ENCODE data around the gene LATS1. TPM values are rescaled to one million over a fixed set of nuclear protein-coding genes. Genes with fewer than 3 reads are reported as not detected.

LATS1 gene
- total RNA-seq, 4 donors from 2014 or later: 12.1 to 21.2 (median 15.5) TPM

DNA sequence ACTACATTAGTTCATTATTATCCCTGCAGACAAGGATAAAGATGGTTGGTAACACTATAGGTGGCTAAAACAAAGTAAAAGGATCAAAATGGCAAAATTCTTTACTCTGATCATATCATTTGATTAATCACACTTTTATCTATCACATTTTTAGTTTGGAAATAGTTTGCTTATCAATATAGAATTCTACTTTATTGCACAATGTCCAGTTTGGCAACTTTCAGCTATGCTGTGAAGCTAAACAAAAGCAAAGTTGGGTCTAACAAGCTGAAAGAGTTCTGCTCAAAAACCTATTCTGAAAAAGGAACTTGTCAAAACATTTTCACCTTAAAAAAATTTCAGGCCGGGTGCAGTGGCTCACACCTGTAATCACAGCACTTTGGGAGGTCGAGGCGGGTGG lies 7.9 kb upstream of the LATS1 start:
- no peak overlapping the region for H3K4me3 ChIP-seq
- H3K36me3 ChIP-seq: peaks cover 9 to 63% (median 27%) of the 10 kb centered on the region in 3 donors
- no peaks in the 10 kb centered on the region for H3K27me3 ChIP-seq
- H3K9me3 ChIP-seq: no peaks in the 10 kb centered on the region
- H3K27ac ChIP-seq: no peak overlapping the region
- H3K4me1 ChIP-seq: peaks cover 0 to 8% (median 4%) of the 10 kb centered on the region in 3 donors
- TF ChIP-seq POLR2A (IDR thresholded peaks at IDR 0.05): no peak
- TF ChIP-seq, protein P1, sequence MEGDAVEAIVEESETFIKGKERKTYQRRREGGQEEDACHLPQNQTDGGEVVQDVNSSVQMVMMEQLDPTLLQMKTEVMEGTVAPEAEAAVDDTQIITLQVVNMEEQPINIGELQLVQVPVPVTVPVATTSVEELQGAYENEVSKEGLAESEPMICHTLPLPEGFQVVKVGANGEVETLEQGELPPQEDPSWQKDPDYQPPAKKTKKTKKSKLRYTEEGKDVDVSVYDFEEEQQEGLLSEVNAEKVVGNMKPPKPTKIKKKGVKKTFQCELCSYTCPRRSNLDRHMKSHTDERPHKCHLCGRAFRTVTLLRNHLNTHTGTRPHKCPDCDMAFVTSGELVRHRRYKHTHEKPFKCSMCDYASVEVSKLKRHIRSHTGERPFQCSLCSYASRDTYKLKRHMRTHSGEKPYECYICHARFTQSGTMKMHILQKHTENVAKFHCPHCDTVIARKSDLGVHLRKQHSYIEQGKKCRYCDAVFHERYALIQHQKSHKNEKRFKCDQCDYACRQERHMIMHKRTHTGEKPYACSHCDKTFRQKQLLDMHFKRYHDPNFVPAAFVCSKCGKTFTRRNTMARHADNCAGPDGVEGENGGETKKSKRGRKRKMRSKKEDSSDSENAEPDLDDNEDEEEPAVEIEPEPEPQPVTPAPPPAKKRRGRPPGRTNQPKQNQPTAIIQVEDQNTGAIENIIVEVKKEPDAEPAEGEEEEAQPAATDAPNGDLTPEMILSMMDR (IDR thresholded peaks at IDR 0.05): no peak
- intact Hi-C loops (cut with DNase I): no loop called here
- 84 to 89% methylated on average over 3 of the region's 3 CpGs for WGBS, 2 donors
- no peak for DNase-seq

GRCh38 chr6:149723771-149724417 lies 6.0 kb upstream of the LATS1 start:
- H3K27ac ChIP-seq: no peak overlapping the region
- H3K4me1 ChIP-seq: peaks cover 0 to 13% (median 4%) of the 10 kb centered on the region in 3 donors
- intact Hi-C loops (cut with DNase I): no loop called here
- no peak overlapping the region for H3K4me3 ChIP-seq
- peaks cover 1 to 44% (median 10%) of the 10 kb centered on the region in 3 donors for H3K36me3 ChIP-seq
- H3K9me3 ChIP-seq: no peaks in the 10 kb centered on the region
- TF ChIP-seq, protein P1 (IDR thresholded peaks at IDR 0.05): peak in 5 of 6 experiments; percentile 50 to 79 (median 61)
- TF ChIP-seq POLR2A (IDR thresholded peaks at IDR 0.05): no peak
- 54 to 65% methylated on average over 10 of the region's 10 CpGs for WGBS, 2 donors
- no peak for DNase-seq
- no peaks in the 10 kb centered on the region for H3K27me3 ChIP-seq

DNA sequence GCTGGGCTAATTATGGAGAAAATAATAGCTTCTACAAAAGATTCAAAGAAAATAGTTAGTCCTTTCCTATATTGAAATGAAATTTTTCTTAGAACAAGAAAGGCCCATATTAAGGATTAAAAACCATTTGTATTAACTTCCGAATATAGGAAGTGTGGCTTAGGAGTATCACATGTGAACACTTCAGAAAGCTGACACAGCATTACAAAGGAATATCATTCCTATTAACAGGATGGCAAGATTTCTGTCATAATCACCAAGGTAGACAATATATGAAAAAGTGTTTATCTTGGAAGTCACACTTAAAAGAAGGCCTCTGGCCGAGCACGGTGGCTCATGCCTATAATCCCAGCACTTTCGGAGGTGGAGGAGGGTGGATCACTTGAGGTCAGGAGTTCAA lies 5.4 kb upstream of the LATS1 start:
- WGBS, 2 donors: 75 to 85% methylated on average over 4 of the region's 4 CpGs
- intact Hi-C loops (cut with DNase I): no loop called here

GRCh38 chr6:149719531-149719930 lies 1.6 kb upstream of the LATS1 start:
- Histone ChIP-seq H3K27ac (no peak overlapping the region), H3K4me3 (no peak overlapping the region), H3K9me3 (no peaks in the 10 kb centered on the region), H3K27me3 (no peaks in the 10 kb centered on the region), H3K36me3 (peaks cover 0 to under 1% (median 0%) of the 10 kb centered on the region in 3 donors), H3K4me1 (peaks cover 4 to 47% (median 15%) of the 10 kb centered on the region in 3 donors)
- WGBS, 2 donors: 92 to 95% methylated on average over 3 of the region's 3 CpGs
- DNase-seq: no peak
- TF ChIP-seq POLR2A (IDR thresholded peaks at IDR 0.05): no peak
- TF ChIP-seq, protein P1 (IDR thresholded peaks at IDR 0.05): no peak
- intact Hi-C loops (cut with DNase I): no loop called here

More for the DNA sequence above, 5.4 kb upstream of the LATS1 start:
- no peak for DNase-seq
- Histone ChIP-seq H3K9me3 (no peaks in the 10 kb centered on the region), H3K36me3 (peaks cover 0 to 38% (median 6%) of the 10 kb centered on the region in 3 donors), H3K27me3 (no peaks in the 10 kb centered on the region), H3K27ac (no peak overlapping the region), H3K4me1 (peaks cover 0 to 20% (median 4%) of the 10 kb centered on the region in 3 donors), H3K4me3 (no peak overlapping the region)
- no peak for TF ChIP-seq POLR2A (IDR thresholded peaks at IDR 0.05)
- TF ChIP-seq, protein P1 (IDR thresholded peaks at IDR 0.05): no peak

GRCh38 chr6:149717255-149717587 lies 680 bp downstream of the LATS1 start:
- 0% methylated on average over 3 to 4 of the region's 9 CpGs for WGBS, 2 donors
- TF ChIP-seq, protein P1 (IDR thresholded peaks at IDR 0.05): no peak
- TF ChIP-seq POLR2A (IDR thresholded peaks at IDR 0.05): no peak
- intact Hi-C loops (cut with DNase I): no loop called here

More at GRCh38 chr6:149717255-149717587, 680 bp downstream of the LATS1 start:
- H3K27ac ChIP-seq: peak overlapping the region; percentile 97 to 100 (median 100)
- peaks cover 4 to 53% (median 12%) of the 10 kb centered on the region in 3 donors for H3K4me1 ChIP-seq
- H3K4me3 ChIP-seq: peak overlapping the region; percentile 77 to 100 (median 96)
- peaks cover 0 to 8% (median 0%) of the 10 kb centered on the region in 3 donors for H3K36me3 ChIP-seq
- H3K27me3 ChIP-seq: no peaks in the 10 kb centered on the region
- no peak for DNase-seq
- no peaks in the 10 kb centered on the region for H3K9me3 ChIP-seq
